ENCODE data around the gene STAG3. TPM values are rescaled to one million over a fixed set of nuclear protein-coding genes. Genes with fewer than 3 reads are reported as not detected.

STAG3 gene
- polyA plus RNA-seq, 1 donor from 2014 or later, result 0.64 TPM

- H4K20me1 ChIP-seq (ENCODE audit: insufficient read depth), result no peaks in the 10 kb centered on the region
- no peaks in the 10 kb centered on the region for H3K79me2 ChIP-seq (replicated peaks; ENCODE audit: insufficient read depth, low read length)
- H3K27me3 ChIP-seq (ENCODE audit: insufficient read depth, low read depth, low read length), result no peaks in the 10 kb centered on the region
- H3K9ac ChIP-seq (ENCODE audit: low read length), result peak overlapping the region; percentile 78
- no peaks in the 10 kb centered on the region for H3K36me3 ChIP-seq (ENCODE audit: insufficient read depth, low read length)
- no peak overlapping the region for H2AFZ ChIP-seq (ENCODE audit: low read depth, low read length)
- no peaks in the 10 kb centered on the region for H3F3A ChIP-seq (ENCODE audit: insufficient read depth, low read length, poor library complexity, severe bottlenecking)
- H3K27ac ChIP-seq (ENCODE audit: low read length), result no peak overlapping the region
- TF ChIP-seq RAD21 (conservative IDR thresholded peaks at IDR 0.05) (no peak), EP300 (conservative IDR thresholded peaks at IDR 0.05; ENCODE audit: poor library complexity, severe bottlenecking) (no peak), EZH2 (IDR thresholded peaks at IDR 0.05; ENCODE audit: borderline replicate concordance, insufficient read depth, low read length, poor library complexity, severe bottlenecking) (no peak), TAF1 (IDR thresholded peaks at IDR 0.05; ENCODE audit: low read depth) (no peak), SMC3 (conservative IDR thresholded peaks at IDR 0.05; ENCODE audit: poor library complexity) (no peak)
- H3K9me3 ChIP-seq (ENCODE audit: low read length), result no peaks in the 10 kb centered on the region
- H3K4me2 ChIP-seq (ENCODE audit: low read length), result no peak overlapping the region
- H3K4me3 ChIP-seq (ENCODE audit: low read length), result peak overlapping the region; percentile 89
- no peaks in the 10 kb centered on the region for H3K9me2 ChIP-seq (ENCODE audit: insufficient read depth, low read length)
These were observed 20.7 kb upstream of the STAG3 start for GRCh38 chr7:100157069-100157333.

- peak overlapping the region; percentile 65 for H3K4me2 ChIP-seq (ENCODE audit: low read length)
- no peaks in the 10 kb centered on the region for H3F3A ChIP-seq (ENCODE audit: insufficient read depth, low read length, poor library complexity, severe bottlenecking)
- H3K9ac ChIP-seq (ENCODE audit: low read length), result peak overlapping the region; percentile 78
- H3K9me3 ChIP-seq (ENCODE audit: low read length), result no peaks in the 10 kb centered on the region
- no peaks in the 10 kb centered on the region for H4K20me1 ChIP-seq (ENCODE audit: insufficient read depth)
- H3K36me3 ChIP-seq (ENCODE audit: insufficient read depth, low read length), result no peaks in the 10 kb centered on the region
- H3K9me2 ChIP-seq (ENCODE audit: insufficient read depth, low read length), result no peaks in the 10 kb centered on the region
- no peak overlapping the region for H3K27ac ChIP-seq (ENCODE audit: low read length)
- H3K4me3 ChIP-seq (ENCODE audit: low read length), result peak overlapping the region; percentile 89
- TF ChIP-seq RAD21 (conservative IDR thresholded peaks at IDR 0.05), result no peak
- TF ChIP-seq REST (IDR thresholded peaks at IDR 0.05; ENCODE audit: borderline replicate concordance), result no peak
- no peak for TF ChIP-seq EP300 (conservative IDR thresholded peaks at IDR 0.05; ENCODE audit: poor library complexity, severe bottlenecking)
- TF ChIP-seq POLR2AphosphoS5 (IDR thresholded peaks at IDR 0.05), result no peak
- no peak for TF ChIP-seq MXI1 (conservative IDR thresholded peaks at IDR 0.05; ENCODE audit: poor library complexity, severe bottlenecking)
- no peak for TF ChIP-seq SMC3 (conservative IDR thresholded peaks at IDR 0.05; ENCODE audit: poor library complexity)
- no peak for TF ChIP-seq EZH2 (IDR thresholded peaks at IDR 0.05; ENCODE audit: borderline replicate concordance, insufficient read depth, low read length, poor library complexity, severe bottlenecking)
- no peak for TF ChIP-seq TAF1 (IDR thresholded peaks at IDR 0.05; ENCODE audit: low read depth)
- TF ChIP-seq CTCF (IDR thresholded peaks at IDR 0.05; ENCODE audit: poor library complexity, severe bottlenecking), result no peak
- no peak overlapping the region for H2AFZ ChIP-seq (ENCODE audit: low read depth, low read length)
- H3K79me2 ChIP-seq (replicated peaks; ENCODE audit: insufficient read depth, low read length), result no peaks in the 10 kb centered on the region
- H3K27me3 ChIP-seq (ENCODE audit: insufficient read depth, low read depth, low read length), result no peaks in the 10 kb centered on the region
These were observed 20.1 kb upstream of the STAG3 start for GRCh38 chr7:100157334-100158228.
